ENCODE data around the gene LRRC56.

Gene LRRC56

DNA sequence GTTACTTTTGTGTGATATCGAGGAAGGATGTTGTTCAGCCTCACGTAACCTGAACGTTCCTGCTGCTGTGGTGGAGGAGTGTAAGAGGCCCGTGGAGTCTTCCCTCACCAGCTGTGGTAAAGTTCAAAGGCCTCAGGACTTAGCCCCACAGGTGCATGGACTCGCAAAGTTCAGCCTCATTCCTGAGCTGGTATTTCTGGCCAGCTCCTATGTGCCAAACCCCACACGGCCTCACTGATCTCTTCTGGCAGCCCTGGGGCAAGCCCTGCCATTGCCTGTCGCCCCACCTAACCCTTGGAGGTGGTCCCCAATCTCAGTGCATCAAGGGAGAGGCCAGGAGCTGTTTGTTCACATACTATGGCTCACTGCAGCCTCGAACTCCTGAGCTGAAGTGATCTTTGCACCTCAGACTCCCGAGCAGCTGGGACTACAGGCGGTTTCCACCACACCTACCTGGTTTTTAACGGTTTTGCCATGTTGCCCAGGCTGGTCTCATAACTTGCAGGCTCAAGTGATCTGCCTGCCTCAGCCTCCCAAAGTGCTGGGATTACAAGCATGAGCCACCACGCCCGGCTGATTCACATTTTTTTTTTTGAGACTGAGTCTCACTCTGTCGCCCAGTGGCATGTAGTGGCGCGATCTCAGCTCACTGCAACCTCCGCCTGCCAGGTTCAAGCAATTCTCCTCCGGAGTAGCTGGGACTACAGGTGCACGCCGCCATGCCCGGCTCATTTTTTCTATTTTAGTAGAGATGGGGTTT is 41.1 kb downstream of the LRRC56 start:
- TF ChIP-seq, protein P1, sequence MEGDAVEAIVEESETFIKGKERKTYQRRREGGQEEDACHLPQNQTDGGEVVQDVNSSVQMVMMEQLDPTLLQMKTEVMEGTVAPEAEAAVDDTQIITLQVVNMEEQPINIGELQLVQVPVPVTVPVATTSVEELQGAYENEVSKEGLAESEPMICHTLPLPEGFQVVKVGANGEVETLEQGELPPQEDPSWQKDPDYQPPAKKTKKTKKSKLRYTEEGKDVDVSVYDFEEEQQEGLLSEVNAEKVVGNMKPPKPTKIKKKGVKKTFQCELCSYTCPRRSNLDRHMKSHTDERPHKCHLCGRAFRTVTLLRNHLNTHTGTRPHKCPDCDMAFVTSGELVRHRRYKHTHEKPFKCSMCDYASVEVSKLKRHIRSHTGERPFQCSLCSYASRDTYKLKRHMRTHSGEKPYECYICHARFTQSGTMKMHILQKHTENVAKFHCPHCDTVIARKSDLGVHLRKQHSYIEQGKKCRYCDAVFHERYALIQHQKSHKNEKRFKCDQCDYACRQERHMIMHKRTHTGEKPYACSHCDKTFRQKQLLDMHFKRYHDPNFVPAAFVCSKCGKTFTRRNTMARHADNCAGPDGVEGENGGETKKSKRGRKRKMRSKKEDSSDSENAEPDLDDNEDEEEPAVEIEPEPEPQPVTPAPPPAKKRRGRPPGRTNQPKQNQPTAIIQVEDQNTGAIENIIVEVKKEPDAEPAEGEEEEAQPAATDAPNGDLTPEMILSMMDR (IDR thresholded peaks at IDR 0.05; ENCODE audit: low read depth, low read length), result no peak
- in situ Hi-C loops (cut with HindIII; ENCODE audit: low sequenced_read_pairs), result no loop called here
- DNase-seq (ENCODE audit: low read depth, low spot score), result no peak
- H3K4me3 ChIP-seq (ENCODE audit: low read depth, low read length), result no peak overlapping the region

DNA sequence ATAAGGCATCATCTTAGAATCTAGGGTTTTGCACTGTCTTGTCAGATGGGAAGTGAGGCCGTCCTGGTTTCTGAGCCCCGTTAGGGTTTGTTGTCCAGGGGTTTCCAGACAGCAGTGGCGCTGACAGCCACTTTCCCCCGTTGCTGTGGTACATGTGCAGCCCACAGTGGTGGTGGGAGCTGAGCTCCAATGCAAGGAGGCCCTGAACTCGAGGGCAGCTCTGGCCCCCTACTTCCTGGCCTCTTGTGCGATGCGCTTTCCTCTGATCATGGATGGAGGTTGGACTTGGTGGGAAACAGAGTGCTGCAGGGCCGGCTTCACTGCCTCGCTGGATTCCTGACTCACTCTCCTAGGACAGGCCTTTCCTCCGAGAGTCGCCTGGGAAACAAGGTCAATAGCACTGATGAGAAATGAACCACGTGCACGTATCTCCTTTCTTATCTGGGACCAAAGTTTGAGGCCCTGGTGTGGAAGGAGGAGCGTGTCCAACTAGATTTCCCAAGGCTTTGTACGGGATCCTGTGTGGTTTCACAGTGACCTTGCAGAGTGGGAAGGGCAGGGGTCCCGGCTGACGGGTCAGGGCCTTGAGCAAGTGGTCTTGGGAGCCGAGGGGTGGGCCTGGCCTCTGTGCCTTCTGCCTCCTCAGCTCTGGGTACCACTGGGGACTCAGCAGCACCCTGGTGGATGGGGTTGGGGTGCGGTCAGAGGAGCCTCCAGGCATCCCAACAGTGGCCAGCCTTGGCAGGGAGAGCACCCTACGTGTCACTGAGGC is 42.7 kb downstream of the LRRC56 start:
- no peak overlapping the region for H3K4me3 ChIP-seq (ENCODE audit: low read depth, low read length)
- in situ Hi-C loops (cut with HindIII; ENCODE audit: low sequenced_read_pairs), result no loop called here
- DNase-seq (ENCODE audit: low read depth, low spot score), result peak; percentile 35
- TF ChIP-seq, protein P1 (IDR thresholded peaks at IDR 0.05; ENCODE audit: low read depth, low read length), result no peak

DNA sequence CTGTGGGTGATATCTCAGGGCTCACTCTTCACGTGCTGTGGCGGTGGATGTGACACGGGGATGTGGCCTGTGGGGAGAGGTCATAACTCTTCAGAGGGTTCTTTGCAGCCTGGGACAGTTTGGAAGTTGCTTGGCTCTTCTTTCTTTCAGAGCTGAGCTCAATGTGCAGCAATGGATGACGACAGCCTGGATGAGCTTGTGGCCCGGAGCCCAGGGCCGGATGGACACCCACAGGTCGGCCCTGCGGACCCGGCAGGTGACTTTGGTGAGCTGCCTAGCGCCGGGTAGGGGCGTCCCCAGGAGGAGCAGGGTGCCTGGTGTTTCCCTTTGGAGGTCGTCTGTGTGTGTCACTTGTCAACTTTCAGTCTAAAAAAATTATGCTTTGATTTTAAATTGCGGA is 44.0 kb downstream of the LRRC56 start:
- no peak for DNase-seq (ENCODE audit: low read depth, low spot score)
- in situ Hi-C loops (cut with HindIII; ENCODE audit: low sequenced_read_pairs), result no loop called here
- TF ChIP-seq, protein P1 (IDR thresholded peaks at IDR 0.05; ENCODE audit: low read depth, low read length), result no peak
- no peak overlapping the region for H3K4me3 ChIP-seq (ENCODE audit: low read depth, low read length)

DNA sequence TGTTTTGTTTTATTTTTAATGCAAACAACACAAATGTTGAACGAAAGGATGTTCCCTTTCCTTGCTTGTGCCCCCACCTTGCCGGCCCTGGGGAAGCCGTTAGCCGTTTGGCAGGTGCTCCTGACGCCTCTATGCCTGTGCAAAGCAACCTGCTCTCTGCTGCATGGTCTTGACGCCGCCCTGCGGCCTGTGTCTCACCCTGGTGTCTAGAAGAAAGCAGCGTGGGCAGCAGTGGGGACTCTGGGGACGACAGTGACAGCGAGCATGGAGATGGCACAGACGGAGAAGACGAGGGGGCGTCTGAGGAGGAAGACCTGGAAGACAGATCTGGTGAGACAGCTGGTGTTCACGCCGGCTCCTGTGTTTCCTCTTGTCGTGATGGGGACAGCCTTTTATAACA is 44.4 kb downstream of the LRRC56 start:
- in situ Hi-C loops (cut with HindIII; ENCODE audit: low sequenced_read_pairs), result no loop called here
- TF ChIP-seq, protein P1 (IDR thresholded peaks at IDR 0.05; ENCODE audit: low read depth, low read length), result no peak
- H3K4me3 ChIP-seq (ENCODE audit: low read depth, low read length), result no peak overlapping the region
- DNase-seq (ENCODE audit: low read depth, low spot score), result no peak

DNA sequence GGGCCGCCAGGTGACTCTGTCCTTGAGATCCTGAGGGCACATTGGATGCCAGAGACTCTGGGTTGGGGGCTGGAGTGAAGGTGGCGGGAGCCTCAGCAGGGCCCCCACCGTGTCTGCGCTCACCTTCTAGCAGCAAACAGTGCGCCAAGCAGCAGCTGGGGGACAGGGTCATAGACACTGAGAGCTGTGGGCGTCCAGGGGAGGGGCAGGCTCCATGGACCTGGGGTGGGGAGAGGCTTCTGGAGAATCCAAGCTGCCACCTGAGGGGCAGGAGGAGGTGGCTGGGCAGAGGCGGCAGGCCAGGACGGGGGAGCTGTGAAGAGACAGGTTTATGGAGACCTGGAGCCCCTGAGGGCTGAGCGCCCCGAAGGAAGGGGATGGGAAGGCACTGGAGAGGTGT is 47.0 kb downstream of the LRRC56 start:
- DNase-seq (ENCODE audit: low read depth, low spot score), result no peak
- TF ChIP-seq, protein P1 (IDR thresholded peaks at IDR 0.05; ENCODE audit: low read depth, low read length), result no peak
- H3K4me3 ChIP-seq (ENCODE audit: low read depth, low read length), result no peak overlapping the region
- in situ Hi-C loops (cut with HindIII; ENCODE audit: low sequenced_read_pairs), result no loop called here

DNA sequence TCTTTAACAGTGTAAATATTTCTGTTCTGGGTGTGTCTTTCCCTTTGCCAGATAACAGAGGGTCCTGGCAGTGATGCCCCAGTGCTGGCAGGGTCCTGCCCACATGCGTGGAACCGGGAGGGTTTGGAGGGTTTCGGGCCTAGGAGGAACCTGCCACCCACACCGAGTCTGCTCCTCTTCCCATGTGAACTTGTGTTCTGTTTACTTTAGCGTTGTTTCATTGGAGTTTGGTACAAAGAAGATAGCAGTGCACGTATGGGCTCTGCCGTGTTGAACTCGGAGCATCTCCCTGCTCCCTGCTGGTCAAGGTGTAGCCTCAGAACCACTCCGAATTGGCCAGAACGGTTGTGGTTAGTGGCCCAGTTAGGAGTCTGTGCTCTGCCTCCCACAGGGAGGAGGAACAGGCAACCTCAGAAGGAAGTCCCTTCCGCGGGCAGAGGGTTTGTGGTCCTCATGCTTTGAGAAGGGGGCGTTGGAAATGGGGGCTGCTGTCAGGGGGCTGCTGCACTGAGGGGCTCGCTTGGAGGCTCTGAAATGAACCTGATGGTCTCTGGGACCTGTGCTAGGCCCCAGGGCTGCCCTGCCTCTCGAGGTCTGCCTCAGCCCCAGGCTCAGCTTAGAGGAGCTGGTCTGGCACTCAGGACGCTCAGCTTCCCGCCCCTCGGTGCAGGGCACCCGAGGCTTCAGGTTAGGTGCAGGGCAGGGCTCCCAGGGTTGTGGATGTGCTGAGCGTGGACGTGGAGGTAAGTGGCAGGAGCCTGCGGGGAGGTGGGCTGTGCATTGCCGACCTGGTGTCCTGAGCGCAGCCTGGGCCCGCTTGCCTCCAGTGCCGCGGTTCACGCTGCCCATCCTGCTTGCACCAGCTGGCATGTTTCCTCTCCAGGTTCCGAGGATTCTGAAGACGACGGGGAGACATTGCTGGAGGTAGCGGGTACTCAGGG is 49.3 kb downstream of the LRRC56 start:
- in situ Hi-C loops (cut with HindIII; ENCODE audit: low sequenced_read_pairs), result no loop called here
- H3K4me3 ChIP-seq (ENCODE audit: low read depth, low read length), result no peak overlapping the region
- no peak for DNase-seq (ENCODE audit: low read depth, low spot score)
- TF ChIP-seq, protein P1 (IDR thresholded peaks at IDR 0.05; ENCODE audit: low read depth, low read length), result no peak
